RKO (cell line): Measurements from ENCODE around the gene MRPL1.
A peak's percentile ranks its signal among the peaks of the same experiment; 100 is the strongest.
"Not testable (repeated sequence)": the region's sequence is repeated elsewhere in the genome, so short reads cannot be mapped to it uniquely, and the experiment has no call there.

Source experiments
- DNase-seq: peaks from one replicate; pipeline ENCODE4 v3.0.0-alpha.2; 2016; ENCODE audit warnings: low spot score

MRPL1 gene

GRCh38 chr4:77982900-77983540, 120.4 kb downstream of the MRPL1 start:
- DNase-seq = not testable (repeated sequence)

DNA sequence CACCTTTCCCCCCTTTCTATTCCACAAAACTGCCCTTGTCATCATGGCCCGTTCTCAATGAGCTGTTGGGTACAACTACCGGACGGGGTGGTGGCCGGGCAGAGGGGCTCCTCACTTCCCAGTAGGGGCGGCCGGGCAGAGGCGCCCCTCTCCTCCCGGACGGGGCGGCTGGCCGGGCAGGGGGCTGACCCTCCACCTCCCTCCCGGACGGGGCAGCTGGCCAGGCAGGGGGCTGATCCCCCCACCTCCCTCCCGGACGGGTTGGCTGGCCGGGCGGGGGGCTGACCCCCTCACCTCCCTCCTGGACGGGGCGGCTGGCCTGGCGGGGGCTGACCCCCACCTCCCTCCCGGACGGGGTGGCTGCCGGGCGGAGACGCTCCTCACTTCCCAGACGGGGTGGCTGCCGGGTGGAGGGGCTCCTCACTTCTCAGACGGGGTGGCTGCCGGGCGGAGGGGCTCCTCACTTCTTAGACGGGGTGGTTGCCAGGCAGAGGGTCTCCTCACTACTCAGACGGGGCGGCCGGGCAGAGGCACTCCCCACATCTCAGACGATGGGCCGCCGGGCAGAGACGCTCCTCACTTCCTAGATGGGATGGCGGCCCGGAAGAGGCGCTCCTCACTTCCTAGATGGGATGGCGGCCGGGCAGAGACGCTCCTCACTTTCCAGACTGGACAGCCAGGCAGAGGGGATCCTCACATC, 121.1 kb downstream of the MRPL1 start:
- DNase-seq = not testable (repeated sequence)

- DNase-seq = no peak
These were observed 127.3 kb downstream of the MRPL1 start for GRCh38 chr4:77989968-77990367.

- no peak for DNase-seq
These were observed 127.8 kb downstream of the MRPL1 start for GRCh38 chr4:77990456-77990855.

DNA sequence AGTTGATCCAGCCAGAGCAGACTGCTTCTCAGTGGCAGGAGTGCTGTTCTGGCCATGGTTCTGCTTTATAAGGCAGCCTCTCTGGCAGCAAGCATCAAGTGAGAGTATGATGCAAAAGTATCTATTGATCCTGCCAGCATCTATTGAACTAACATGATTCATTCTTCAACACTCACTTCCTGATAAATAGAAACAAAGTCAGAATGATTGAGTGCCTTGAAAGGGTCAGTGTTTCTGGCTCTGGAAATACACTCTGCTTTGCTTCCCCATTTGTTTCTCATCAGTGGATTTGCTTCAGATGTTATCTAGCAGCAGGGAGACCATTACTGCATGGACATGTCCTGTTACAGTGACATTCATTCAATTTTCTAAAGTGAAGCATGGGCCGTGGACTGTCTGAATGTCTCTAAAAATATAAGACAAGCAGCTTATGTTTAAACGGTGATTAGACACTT, 128.3 kb downstream of the MRPL1 start:
- no peak for DNase-seq

DNA sequence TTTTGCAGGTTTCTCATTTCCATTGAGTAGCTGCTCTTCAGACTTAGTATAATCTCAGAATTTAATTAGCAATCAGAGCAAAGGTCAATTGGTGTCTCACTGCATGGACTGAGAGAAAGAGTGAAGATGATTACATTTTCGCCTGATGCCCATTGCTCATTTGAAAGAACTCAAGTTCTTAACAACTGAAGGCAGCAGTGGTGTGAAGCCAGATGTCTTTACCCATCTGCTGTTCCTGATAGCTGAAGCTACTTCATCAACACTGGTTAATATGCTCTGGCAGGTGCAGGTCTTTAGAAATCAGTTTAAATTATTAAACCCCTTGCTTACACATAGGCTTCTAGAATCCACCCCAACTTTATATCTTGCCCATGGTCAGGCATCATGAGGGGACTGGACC, 130.0 kb downstream of the MRPL1 start:
- no peak for DNase-seq

DNA sequence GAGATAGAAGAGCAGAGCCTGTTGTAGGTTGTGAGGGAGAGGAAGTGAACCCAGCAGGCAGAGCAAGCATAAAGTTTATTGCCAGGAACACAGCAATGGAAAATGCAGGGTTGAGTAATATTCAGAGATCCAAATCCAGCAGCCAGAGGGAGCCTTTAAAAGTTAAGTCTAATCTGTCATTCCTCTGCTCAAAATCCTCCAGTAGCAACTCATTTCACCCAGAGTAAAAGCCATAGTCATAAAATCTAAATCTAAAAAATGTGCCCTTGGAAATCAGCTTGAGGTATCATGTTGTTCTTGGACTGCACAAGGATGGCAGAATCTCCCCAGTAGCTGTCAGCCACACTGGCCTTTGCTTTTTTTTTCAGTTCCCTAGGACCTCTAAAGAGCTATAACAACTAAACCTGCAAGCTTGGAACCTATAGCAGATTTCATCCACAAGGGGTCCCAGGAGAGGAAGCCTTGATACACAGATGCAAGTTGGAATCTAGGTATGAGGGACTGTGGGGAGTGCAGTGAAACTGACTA, 131.6 kb downstream of the MRPL1 start:
- DNase-seq = peak; percentile 72

GRCh38 chr4:77996076-77996475, 133.4 kb downstream of the MRPL1 start:
- DNase-seq = no peak

DNA sequence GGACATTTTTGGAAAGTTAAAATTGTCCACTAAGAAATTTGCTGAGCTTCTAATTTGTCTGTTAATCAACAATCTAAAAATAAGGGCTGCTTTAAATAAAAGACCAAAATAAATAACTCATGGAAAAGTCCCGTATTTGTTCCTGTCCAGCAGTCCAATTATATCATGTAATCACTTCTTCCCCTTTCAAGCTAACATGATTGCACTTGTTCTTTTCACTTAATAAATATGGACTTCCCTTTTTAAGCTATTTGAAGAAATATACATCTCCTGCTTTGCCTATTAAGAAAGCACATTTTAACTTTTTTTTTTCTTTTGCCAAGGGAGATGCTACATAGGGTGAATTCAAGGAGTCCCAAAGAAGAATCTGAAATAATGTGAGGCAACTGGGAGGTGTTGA, 138.9 kb downstream of the MRPL1 start:
- DNase-seq = no peak

GRCh38 chr4:78002260-78002659, 139.6 kb downstream of the MRPL1 start:
- DNase-seq = no peak
